GM23338 (cell line): ENCODE results near the gene SLC9B1. TPM values are rescaled to one million over a fixed set of nuclear protein-coding genes. Genes with fewer than 3 reads are reported as not detected.

Experiments used
- ATAC-seq: fragments of 200-7000 bp; cut with Tn5 transposase; 3 replicates; pipeline ENCODE4 v1.9.1; 2020
- DNase-seq: peaks from one replicate; pipeline ENCODE4 v3.0.0-alpha.2; 2015; ENCODE audit warnings: low spot score
- H2AFZ ChIP-seq: fragments of 200-600 bp; sonication (generic); 2 replicates; pipeline ENCODE4 v1.8.0; 2016; ENCODE audit warnings: antibody characterized with exemption, mild to moderate bottlenecking, moderate library complexity
- H3F3A ChIP-seq: fragments of 200-600 bp; sonication (generic); replicated peaks from 2 replicates; pipeline ENCODE4 v1.8.0; 2017; ENCODE audit warnings: antibody characterized with exemption, mixed run types, low read depth
- H3K27ac ChIP-seq: fragments of 200-600 bp; sonication (generic); 2 replicates; pipeline ENCODE4 v1.6.1; 2016; ENCODE audit warnings: low read depth
- H3K27me3 ChIP-seq: fragments of 200-600 bp; sonication (generic); 2 replicates; pipeline ENCODE4 v1.8.0; 2016; ENCODE audit warnings: mild to moderate bottlenecking, mixed run types, moderate library complexity; ENCODE audit not compliant: insufficient read depth
- H3K36me3 ChIP-seq: fragments of 200-600 bp; sonication (generic); 2 replicates; pipeline ENCODE4 v1.8.0; 2016; ENCODE audit warnings: mild to moderate bottlenecking; ENCODE audit not compliant: insufficient read depth
- H3K4me1 ChIP-seq: fragments of 200-600 bp; sonication (generic); 2 replicates; pipeline ENCODE4 v1.8.0; 2016; ENCODE audit warnings: mild to moderate bottlenecking, moderate library complexity; ENCODE audit not compliant: insufficient read depth
- H3K4me2 ChIP-seq: fragments of 200-600 bp; sonication (generic); 2 replicates; pipeline ENCODE4 v1.7.1; 2017; ENCODE audit warnings: mixed run types
- H3K4me3 ChIP-seq: fragments of 200-600 bp; sonication (generic); 2 replicates; pipeline ENCODE4 v1.6.1; 2016; ENCODE audit warnings: mixed run types
- H3K79me2 ChIP-seq: fragments of 200-600 bp; sonication (generic); replicated peaks from 2 replicates; pipeline ENCODE4 v1.8.0; 2017; ENCODE audit warnings: mild to moderate bottlenecking; ENCODE audit not compliant: insufficient read depth
- H3K9me2 ChIP-seq: fragments of 200-600 bp; sonication (generic); 2 replicates; pipeline ENCODE4 v1.8.0; 2017; ENCODE audit not compliant: insufficient read depth
- H4K20me1 ChIP-seq: fragments of 200-600 bp; sonication (generic); replicated peaks from 2 replicates; pipeline ENCODE4 v1.8.0; 2017; ENCODE audit warnings: mild to moderate bottlenecking; ENCODE audit not compliant: insufficient read depth
- H3K27ac Mint-ChIP-seq: 2 replicates; pipeline ENCODE4 v1.8.0; 2020; ENCODE audit warnings: inconsistent platforms, mild to moderate bottlenecking, moderate library complexity, mixed read lengths
- H3K27me3 Mint-ChIP-seq: 3 replicates; pipeline ENCODE4 v1.8.0; 2022; ENCODE audit warnings: low read depth, mild to moderate bottlenecking, moderate library complexity, mixed read lengths, inconsistent platforms; ENCODE audit not compliant: insufficient read depth, poor library complexity
- H3K36me3 Mint-ChIP-seq: 3 replicates; pipeline ENCODE4 v1.8.0; 2021; ENCODE audit warnings: low read depth, mild to moderate bottlenecking, inconsistent platforms, moderate library complexity, mixed read lengths
- H3K4me1 Mint-ChIP-seq: 3 replicates; pipeline ENCODE4 v1.8.0; 2020; ENCODE audit warnings: mild to moderate bottlenecking, inconsistent platforms, mixed read lengths
- H3K4me3 Mint-ChIP-seq: 3 replicates; pipeline ENCODE4 v1.8.0; 2021; ENCODE audit warnings: moderate library complexity, mild to moderate bottlenecking, inconsistent platforms, mixed read lengths
- H3K9me3 Mint-ChIP-seq: 3 replicates; pipeline ENCODE4 v1.8.0; 2020; ENCODE audit warnings: moderate library complexity, mild to moderate bottlenecking, inconsistent platforms, mixed read lengths
- EZH2 ChIP-seq: fragments of 200-600 bp; sonication (generic); IDR thresholded peaks from one replicate; pipeline ENCODE4 v1.8.0; 2017; ENCODE audit warnings: antibody characterized with exemption, mild to moderate bottlenecking, low read depth; ENCODE audit not compliant: unreplicated experiment
- JUNB ChIP-seq: IDR thresholded peaks from one replicate; pipeline ENCODE4 v1.6.1; 2016; ENCODE audit warnings: antibody characterized with exemption; ENCODE audit not compliant: unreplicated experiment
- NANOG ChIP-seq: IDR thresholded peaks from 2 replicates; pipeline ENCODE4 v1.6.1; 2016; ENCODE audit warnings: antibody characterized with exemption, borderline replicate concordance
- POLR2AphosphoS5 ChIP-seq: IDR thresholded peaks from 2 replicates; pipeline ENCODE4 v1.6.1; 2016; ENCODE audit warnings: antibody characterized with exemption, low read depth
- REST ChIP-seq: IDR thresholded peaks from one replicate; pipeline ENCODE4 v1.6.1; 2018; ENCODE audit warnings: antibody characterized with exemption; ENCODE audit not compliant: unreplicated experiment
- STAT1 ChIP-seq: IDR thresholded peaks from one replicate; pipeline ENCODE4 v1.6.1; 2016; ENCODE audit warnings: antibody characterized with exemption; ENCODE audit not compliant: unreplicated experiment
- ZNF114 ChIP-seq: fragments of 250-450 bp; sonication (Bioruptor Pico); IDR thresholded peaks from 2 replicates; pipeline ENCODE4 v1.5.0; 2020; ENCODE audit warnings: mild to moderate bottlenecking, moderate library complexity
- ZNF331 ChIP-seq: fragments of 250-450 bp; sonication (Bioruptor Pico); IDR thresholded peaks from 2 replicates; pipeline ENCODE4 v1.5.0; 2020; ENCODE audit warnings: low read depth, mild to moderate bottlenecking, moderate library complexity
- ZNF462 ChIP-seq: fragments of 250-450 bp; sonication (Bioruptor Pico); IDR thresholded peaks from 2 replicates; pipeline ENCODE4 v1.5.0; 2020; ENCODE audit warnings: mild to moderate bottlenecking, moderate library complexity
- polyA plus RNA-seq: library from polyadenylated mRNA; unstranded; fragments of >200 nt; fragmentation: Nextera tagmentation; extraction: Ambion mirVana; gene quantifications from 2 replicates; pipeline ENCODE4 v1.2.1, GENCODE V29; 2016
- total RNA-seq: library from RNA; depleted of rRNA; stranded (reverse); fragments of >200 nt; shearing (Covaris generic); gene quantifications from 2 replicates; pipeline ENCODE4 v1.2.3, GENCODE V29; 2014
- TF ChIP-seq, protein P1 (sequence below): IDR thresholded peaks from 2 replicates; pipeline ENCODE4 v1.6.1; 2016; ENCODE audit warnings: antibody characterized with exemption
- TF ChIP-seq, protein P2 (sequence below), 2 experiments: fragments of 200-600 bp in 1 of 2; sonication (generic) in 1 of 2; conservative IDR thresholded peaks; 2 replicates each; pipeline versions ENCODE4 v1.5.1 to v1.6.1; 2016 to 2017; ENCODE audit warnings: antibody characterized with exemption in 2 of 2, low read depth in 2 of 2, mild to moderate bottlenecking in 2 of 2, moderate library complexity in 1 of 2

The SLC9B1 gene
- total and polyA plus RNA-seq, 2 experiments from 2014 or later = 0.66 to 0.80 TPM

DNA sequence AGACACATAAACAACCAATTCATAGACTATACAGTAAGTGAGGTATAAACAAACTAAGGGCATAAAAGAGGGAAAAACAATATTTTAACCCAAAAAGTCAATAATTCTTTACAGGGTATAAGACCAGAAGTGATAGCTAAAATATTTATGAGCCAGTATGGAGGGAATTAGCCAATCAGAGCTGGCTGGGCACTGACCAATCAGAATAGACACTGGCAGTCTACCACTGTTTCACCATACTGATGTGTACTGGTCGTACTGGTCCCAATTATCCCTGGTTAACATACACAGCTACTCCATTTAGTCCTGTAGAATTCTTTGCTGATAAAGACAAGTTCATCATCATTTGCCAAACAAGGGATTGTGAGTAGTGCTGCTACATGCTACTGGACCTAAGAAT is 9.8 kb upstream of the SLC9B1 start:
- DNase-seq = no peak

More for the DNA sequence above, 9.8 kb upstream of the SLC9B1 start:
- no peaks in the 10 kb centered on the region for H3K4me1 ChIP-seq
- H3K9me3 Mint-ChIP-seq = no peaks in the 10 kb centered on the region
- H3K4me1 Mint-ChIP-seq = no peaks in the 10 kb centered on the region
- no peaks in the 10 kb centered on the region for H3K36me3 Mint-ChIP-seq
- H4K20me1 ChIP-seq = no peaks in the 10 kb centered on the region
- H3K27ac ChIP-seq = no peak overlapping the region
- H3K4me3 Mint-ChIP-seq = no peak overlapping the region
- TF ChIP-seq ZNF462 (CRISPR knock-in tag) (no peak), POLR2AphosphoS5 (no peak), EZH2 (no peak), ZNF331 (CRISPR knock-in tag) (no peak), JUNB (no peak), REST (no peak), STAT1 (no peak), ZNF114 (no peak), NANOG (no peak)
- TF ChIP-seq, protein P1, sequence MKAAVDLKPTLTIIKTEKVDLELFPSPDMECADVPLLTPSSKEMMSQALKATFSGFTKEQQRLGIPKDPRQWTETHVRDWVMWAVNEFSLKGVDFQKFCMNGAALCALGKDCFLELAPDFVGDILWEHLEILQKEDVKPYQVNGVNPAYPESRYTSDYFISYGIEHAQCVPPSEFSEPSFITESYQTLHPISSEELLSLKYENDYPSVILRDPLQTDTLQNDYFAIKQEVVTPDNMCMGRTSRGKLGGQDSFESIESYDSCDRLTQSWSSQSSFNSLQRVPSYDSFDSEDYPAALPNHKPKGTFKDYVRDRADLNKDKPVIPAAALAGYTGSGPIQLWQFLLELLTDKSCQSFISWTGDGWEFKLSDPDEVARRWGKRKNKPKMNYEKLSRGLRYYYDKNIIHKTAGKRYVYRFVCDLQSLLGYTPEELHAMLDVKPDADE = no peak
- TF ChIP-seq, protein P2, sequence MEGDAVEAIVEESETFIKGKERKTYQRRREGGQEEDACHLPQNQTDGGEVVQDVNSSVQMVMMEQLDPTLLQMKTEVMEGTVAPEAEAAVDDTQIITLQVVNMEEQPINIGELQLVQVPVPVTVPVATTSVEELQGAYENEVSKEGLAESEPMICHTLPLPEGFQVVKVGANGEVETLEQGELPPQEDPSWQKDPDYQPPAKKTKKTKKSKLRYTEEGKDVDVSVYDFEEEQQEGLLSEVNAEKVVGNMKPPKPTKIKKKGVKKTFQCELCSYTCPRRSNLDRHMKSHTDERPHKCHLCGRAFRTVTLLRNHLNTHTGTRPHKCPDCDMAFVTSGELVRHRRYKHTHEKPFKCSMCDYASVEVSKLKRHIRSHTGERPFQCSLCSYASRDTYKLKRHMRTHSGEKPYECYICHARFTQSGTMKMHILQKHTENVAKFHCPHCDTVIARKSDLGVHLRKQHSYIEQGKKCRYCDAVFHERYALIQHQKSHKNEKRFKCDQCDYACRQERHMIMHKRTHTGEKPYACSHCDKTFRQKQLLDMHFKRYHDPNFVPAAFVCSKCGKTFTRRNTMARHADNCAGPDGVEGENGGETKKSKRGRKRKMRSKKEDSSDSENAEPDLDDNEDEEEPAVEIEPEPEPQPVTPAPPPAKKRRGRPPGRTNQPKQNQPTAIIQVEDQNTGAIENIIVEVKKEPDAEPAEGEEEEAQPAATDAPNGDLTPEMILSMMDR (conservative IDR thresholded peaks at IDR 0.05; ENCODE audit: low read depth in 2 of 2) = no peak
- no peaks in the 10 kb centered on the region for H3K79me2 ChIP-seq
- no peaks in the 10 kb centered on the region for H3F3A ChIP-seq
- no peaks in the 10 kb centered on the region for H3K36me3 ChIP-seq
- no peaks in the 10 kb centered on the region for H3K27me3 ChIP-seq
- H3K4me3 ChIP-seq = no peak overlapping the region
- H3K27me3 Mint-ChIP-seq = peaks cover 2% of the 10 kb centered on the region
- H2AFZ ChIP-seq = no peak overlapping the region
- no peak for ATAC-seq
- H3K9me2 ChIP-seq = no peaks in the 10 kb centered on the region
- no peak overlapping the region for H3K4me2 ChIP-seq
- no peak overlapping the region for H3K27ac Mint-ChIP-seq
